Kidney epithelial cell (primary cell): Measurements from ENCODE around the gene VDAC1. TPM values are rescaled to one million over a fixed set of nuclear protein-coding genes. Genes with fewer than 3 reads are reported as not detected.

ENCODE experiments used
- DNase-seq: peaks from one replicate; pipeline ENCODE4 v3.0.0-alpha.2; 2010; ENCODE audit warnings: low read depth
- H3K27me3 ChIP-seq: 2 replicates; pipeline ENCODE4 v1.6.0; 2011; ENCODE audit warnings: low read length; ENCODE audit not compliant: control insufficient read depth, insufficient read depth
- H3K36me3 ChIP-seq: 2 replicates; pipeline ENCODE4 v1.5.1; 2011; ENCODE audit warnings: low read length; ENCODE audit not compliant: control insufficient read depth, insufficient read depth
- H3K4me3 ChIP-seq: 2 replicates; pipeline ENCODE4 v1.5.1; 2011; ENCODE audit warnings: low read depth, mild to moderate bottlenecking, control low read depth, low read length
- total RNA-seq: library from RNA; depleted of rRNA; stranded (reverse); fragments of >200 nt; gene quantifications from 2 replicates; pipeline ENCODE4 v1.2.3, GENCODE V29; 2015
- TF ChIP-seq, protein P1 (sequence below): IDR thresholded peaks from 2 replicates; pipeline ENCODE4 v1.5.1; 2011; ENCODE audit warnings: mild to moderate bottlenecking, moderate library complexity, low read length, control low read depth, inconsistent platforms; ENCODE audit not compliant: insufficient read depth, poor library complexity, severe bottlenecking

Gene VDAC1
- total RNA-seq, 1 donor from 2014 or later: 238 TPM

DNA sequence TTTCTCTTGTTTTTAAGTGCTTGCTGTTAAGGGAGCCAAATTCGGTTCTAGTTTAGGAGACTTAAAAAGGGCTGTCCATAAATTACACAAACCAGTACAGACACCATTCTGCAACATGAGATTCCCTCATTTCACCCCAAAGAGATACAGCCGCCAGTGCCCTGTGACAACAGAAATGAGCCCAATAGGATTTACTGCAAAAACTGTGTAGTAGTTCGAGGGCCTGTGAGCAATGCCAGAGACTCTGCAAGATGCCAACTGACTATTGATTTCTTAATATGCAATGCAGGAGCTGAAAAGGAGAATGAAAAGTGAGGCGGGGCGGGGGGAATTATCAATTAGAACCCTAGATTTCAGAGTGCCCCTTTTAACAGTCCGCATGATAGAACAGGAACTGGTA, 30.6 kb downstream of the VDAC1 start:
- H3K27me3 ChIP-seq: no peaks in the 10 kb centered on the region
- TF ChIP-seq, protein P1, sequence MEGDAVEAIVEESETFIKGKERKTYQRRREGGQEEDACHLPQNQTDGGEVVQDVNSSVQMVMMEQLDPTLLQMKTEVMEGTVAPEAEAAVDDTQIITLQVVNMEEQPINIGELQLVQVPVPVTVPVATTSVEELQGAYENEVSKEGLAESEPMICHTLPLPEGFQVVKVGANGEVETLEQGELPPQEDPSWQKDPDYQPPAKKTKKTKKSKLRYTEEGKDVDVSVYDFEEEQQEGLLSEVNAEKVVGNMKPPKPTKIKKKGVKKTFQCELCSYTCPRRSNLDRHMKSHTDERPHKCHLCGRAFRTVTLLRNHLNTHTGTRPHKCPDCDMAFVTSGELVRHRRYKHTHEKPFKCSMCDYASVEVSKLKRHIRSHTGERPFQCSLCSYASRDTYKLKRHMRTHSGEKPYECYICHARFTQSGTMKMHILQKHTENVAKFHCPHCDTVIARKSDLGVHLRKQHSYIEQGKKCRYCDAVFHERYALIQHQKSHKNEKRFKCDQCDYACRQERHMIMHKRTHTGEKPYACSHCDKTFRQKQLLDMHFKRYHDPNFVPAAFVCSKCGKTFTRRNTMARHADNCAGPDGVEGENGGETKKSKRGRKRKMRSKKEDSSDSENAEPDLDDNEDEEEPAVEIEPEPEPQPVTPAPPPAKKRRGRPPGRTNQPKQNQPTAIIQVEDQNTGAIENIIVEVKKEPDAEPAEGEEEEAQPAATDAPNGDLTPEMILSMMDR: no peak
- H3K36me3 ChIP-seq: no peaks in the 10 kb centered on the region
- DNase-seq: no peak
- H3K4me3 ChIP-seq: no peak overlapping the region

DNA sequence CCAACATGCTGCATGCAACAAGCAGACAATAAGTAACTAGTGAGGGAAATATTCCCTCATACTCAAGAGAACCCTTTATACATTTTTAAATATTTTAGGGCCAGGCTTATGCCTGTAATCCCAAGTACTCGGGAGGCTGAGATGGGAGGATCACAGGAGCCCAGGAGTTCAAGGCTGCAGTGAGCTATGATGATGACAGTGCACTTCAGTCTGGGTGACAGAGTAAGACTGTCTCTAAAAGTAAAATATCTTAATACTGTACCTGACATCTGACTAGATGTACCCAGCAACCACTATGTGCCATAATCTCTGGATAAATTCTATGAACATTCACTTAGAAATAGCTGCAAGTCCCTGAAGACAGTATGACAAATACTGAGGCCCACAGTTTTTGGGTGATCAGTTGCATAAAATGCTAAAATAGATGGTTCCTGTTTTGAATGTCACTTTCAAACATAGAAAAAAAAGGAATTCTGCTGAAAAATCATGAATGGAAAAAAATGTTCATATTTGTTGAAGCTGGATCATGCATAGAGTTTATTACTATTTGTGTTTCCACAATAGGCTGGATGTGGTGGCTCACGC, 34.4 kb downstream of the VDAC1 start:
- TF ChIP-seq, protein P1: no peak
- DNase-seq: no peak
- no peak overlapping the region for H3K4me3 ChIP-seq
- no peaks in the 10 kb centered on the region for H3K27me3 ChIP-seq
- no peaks in the 10 kb centered on the region for H3K36me3 ChIP-seq

DNA sequence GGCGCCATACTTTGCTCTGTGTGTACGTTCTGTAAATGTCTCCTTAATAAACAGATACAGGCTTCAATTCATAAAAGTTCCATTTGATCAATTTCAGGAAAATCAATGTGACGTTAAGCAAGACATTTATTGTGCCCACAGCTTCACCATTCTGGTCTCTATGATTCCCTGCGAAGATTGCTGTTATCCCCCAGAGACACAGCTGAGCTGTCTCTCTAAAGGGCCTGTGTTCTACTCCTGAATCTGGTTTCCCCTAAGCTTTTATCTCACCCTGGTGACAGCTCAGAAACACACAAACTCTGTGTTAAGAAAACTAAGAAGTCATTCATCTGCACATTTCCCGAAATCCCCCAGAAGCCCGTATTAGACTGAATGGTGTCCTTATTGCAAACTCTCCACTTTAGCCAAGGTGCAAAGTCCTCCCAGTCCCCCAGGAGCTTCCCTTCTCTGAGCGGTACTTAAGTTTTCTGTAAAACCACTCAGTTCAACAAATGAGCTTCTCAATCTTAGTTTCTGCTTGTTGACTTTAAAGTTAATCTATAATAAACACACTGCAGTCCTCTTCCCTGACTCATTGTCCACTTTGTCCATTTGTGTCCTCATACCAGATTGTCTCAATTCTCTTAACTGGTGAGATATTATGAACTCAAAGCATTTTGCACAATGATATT, 35.0 kb downstream of the VDAC1 start:
- H3K27me3 ChIP-seq: no peaks in the 10 kb centered on the region
- no peak overlapping the region for H3K4me3 ChIP-seq
- peak; percentile 52 for DNase-seq
- TF ChIP-seq, protein P1: no peak
- no peaks in the 10 kb centered on the region for H3K36me3 ChIP-seq

DNA sequence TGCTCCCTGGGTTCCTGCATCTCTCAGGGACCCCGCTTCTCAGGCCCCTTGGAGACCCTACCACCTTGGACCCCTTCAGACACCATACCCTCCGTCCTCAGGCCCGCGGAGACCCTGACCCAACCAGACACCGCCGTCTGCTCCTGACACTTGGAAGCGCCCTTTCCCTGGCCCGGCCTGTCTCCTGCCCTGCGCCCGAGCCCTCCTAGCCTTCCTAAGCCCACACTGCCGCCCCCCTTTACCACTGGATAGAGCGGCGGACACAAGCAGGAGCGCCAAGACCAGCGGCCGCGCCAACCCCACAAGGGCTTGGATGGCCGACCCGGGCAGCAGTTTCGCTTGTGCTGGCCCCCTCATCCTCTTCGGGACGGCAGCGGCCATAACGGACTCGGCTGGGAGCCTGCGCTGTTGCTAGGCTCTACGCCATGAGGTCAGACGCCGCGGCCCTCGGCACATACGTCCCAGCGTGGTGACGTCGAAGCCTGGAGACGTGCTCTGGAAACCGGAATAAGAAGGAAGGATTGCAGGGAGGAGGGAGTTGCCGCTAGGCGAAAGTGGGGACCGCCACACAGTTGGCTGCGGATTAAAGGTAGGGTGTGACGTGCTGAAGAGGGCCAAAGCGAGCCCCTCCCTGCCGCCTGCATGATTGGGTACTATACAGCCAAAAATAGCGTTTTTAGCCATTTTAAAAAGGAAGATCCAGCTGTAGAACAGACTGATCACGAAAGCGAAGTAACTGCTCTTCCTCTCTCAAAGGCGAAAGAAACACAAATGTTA, 36.4 kb downstream of the VDAC1 start, which contains the start of gene C5orf15:
C5orf15 (minus strand) TSS at position 422 of the 777 bp plus-strand sequence; CDS start at position 381, 41 bp downstream.
- peak; percentile 91 for DNase-seq
- Histone ChIP-seq H3K27me3 (no peaks in the 10 kb centered on the region), H3K36me3 (no peaks in the 10 kb centered on the region), H3K4me3 (peak within 1 kb of the TSS; percentile 85)
- TF ChIP-seq, protein P1: no peak

DNA sequence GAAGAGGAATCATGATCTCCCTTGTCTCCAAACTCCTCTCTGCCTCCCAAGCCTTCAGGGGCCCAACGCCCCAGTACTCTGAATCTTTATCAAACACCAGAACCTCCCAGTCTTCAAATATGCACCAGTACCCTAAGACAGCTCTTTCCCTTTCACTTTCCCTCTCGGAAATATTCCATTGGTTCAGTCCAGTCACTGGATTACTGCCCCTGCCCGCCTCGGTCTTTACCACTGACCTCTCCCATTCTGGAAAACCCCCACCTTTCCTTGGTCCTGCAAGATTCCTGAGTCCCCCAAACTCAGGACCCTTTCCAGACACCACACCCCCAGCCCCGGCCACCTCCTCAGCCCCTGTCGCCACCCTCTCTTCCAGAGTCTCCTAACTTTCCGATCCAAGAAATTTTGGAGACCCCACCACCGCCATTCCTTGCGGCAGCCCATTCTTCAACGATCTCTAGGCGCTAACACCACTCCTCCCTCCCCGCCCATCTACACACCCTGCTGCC, 37.0 kb downstream of the VDAC1 start:
- Histone ChIP-seq H3K4me3 (peak overlapping the region; percentile 85), H3K36me3 (no peaks in the 10 kb centered on the region), H3K27me3 (no peaks in the 10 kb centered on the region)
- no peak for DNase-seq
- TF ChIP-seq, protein P1: no peak
